Inferior parietal cortex (tissue), 1 donor: ENCODE data around the gene GMPR2.
"Not testable (repeated sequence)": the region's sequence is repeated elsewhere in the genome, so short reads cannot be mapped to it uniquely, and the experiment has no call there.

Source experiments
- DNase-seq: peaks from one replicate; pipeline ENCODE4 v3.0.0-alpha.2; 2016; ENCODE audit errors: extremely low spot score

GMPR2 gene

DNA sequence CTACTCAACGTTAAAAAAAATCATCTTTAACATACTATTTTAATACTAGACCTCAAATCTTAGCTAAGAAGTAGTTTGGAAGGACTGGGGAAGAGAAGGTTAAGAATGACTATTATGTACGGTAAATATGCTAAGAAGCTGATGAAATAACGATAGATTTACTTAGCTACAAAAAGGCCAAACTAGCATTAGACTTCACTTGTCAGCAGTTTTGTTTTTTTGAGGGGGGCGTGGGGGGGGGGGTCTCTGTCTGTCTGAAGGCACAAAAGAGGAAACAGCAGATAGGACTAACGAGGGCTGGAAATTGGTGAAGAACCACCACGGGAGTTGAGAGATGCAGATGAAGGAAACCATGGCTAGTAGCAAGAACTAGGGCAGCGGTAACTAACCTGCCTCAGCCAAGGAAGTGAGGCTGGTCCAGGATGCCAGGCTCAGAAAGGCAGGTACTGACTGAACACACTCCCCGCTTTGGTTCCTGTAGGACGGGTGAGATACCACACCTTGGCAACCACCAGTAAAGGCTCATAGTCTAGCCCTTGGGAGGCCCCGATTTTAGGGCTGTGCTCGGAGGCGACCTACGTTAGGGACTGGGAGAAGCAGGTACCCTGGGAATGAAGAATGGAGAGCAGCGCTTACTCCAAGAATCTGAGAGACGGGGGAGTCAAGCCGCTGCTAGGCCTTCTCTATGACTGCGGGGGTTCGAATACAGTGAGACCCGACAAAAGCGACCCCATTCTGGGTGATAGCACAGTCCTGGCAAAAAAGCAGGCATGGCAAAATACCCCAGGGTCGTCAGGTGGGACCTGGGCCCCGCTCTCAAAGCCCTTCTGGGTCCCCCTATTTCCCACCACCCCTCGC, 1.2 kb upstream of the GMPR2 start:
- peak; percentile 20 for DNase-seq

- peak; percentile 93 for DNase-seq
Measured at GRCh38 chr14:24232121-24232644, 546 bp upstream of the GMPR2 start, which contains the start of gene NEDD8. TSS of gene NEDD8 (minus strand) at chr14:24232367. CDS start at chr14:24232267, 100 bp downstream.

GRCh38 chr14:24233538-24233866, 773 bp downstream of the GMPR2 start:
- no peak for DNase-seq

- no peak for DNase-seq
Measured at GRCh38 chr14:24234095-24235005, 1.6 kb downstream of the GMPR2 start.

DNA sequence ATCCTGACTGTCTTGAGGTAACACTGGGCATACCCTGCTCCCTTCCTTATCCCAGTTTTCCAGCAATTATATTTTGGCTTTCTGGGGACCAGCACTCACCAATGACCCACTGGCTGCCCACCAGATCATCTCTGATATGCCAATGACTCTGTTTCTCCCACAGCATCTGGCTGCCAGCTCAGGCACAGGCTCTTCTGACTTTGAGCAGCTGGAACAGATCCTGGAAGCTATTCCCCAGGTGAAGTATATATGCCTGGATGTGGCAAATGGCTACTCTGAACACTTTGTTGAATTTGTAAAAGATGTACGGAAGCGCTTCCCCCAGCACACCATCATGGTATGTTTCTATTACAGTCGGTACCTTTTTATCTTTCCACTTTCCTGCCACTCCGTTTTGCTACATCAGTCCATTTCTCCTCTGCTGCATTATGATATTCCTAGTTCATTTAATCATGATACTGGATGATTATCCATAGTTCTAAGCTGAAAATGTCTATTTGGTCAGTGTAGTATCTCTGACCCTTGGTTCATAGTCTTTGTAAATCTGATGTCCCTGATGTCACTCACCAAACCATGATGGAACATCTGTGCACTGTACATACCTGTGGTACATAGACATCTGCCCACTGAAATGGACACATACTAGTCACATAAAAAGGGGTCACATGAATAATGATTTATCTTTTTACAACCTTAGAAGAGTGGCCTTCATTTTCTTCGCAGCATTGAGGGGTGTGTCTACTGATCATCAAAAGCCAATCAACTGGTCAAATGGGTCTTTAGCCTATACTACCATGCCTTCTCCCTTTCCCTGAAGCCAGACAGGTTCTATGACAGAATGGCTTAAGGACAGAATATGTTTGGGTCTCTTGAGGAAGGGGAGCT, 3.3 kb downstream of the GMPR2 start:
- no peak for DNase-seq

DNA sequence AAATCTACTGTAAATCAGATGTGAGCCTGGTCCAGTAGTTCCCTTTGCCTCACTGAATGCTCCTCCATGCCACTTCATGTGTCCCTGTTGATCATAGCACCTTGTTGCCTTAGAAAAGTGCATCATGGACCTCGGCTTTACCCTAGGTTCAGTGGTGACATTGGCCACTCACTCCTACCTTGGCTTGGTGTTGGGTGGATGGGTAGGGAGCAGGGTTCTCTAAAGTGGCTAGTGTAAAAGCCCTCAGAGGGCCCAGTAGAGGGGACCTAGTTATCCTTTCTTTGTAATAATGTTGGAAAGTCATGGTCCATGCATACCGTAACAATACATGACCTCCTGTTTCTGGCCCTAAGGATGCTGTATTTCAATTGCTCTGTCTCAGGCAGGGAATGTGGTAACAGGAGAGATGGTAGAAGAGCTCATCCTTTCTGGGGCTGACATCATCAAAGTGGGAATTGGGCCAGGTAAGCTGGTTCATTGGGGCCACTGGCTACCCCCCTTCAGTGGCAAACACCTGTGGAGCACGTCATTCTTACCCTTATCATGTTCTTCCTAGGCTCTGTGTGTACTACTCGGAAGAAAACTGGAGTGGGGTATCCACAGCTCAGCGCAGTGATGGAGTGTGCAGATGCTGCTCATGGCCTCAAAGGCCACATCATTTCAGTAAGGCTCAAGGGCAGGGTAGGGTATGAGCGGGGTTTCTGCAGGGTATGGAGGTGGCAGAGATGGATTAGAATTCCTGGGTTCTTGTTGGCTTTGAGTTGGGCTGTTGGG, 4.1 kb downstream of the GMPR2 start:
- DNase-seq, result no peak

GRCh38 chr14:24237463-24237955, 4.8 kb downstream of the GMPR2 start:
- DNase-seq, result no peak

- DNase-seq, result no peak
Measured at GRCh38 chr14:24238123-24238522, 5.4 kb downstream of the GMPR2 start.

DNA sequence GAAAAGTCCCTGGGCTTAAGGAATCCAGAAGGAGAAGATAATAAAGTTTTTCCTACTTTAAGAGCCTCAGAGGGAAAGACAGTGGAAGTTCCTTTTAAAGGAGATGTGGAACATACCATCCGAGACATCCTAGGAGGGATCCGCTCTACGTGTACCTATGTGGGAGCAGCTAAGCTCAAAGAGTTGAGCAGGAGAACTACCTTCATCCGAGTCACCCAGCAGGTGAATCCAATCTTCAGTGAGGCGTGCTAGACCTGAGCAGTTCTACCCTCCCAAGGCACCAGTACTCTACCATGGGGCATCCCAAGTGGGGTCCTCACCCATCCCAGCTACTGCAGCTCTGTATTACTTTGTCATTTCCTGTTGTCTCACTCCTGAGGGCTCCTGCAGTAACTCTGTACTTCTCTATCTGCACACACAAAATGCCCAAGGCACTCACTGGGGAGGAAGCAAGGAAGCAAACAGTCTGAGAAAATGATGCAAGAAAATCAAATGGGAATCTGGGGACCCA, 5.9 kb downstream of the GMPR2 start:
- DNase-seq, result no peak

GRCh38 chr14:24240110-24240918, 7.6 kb downstream of the GMPR2 start:
- DNase-seq, result no peak

GRCh38 chr14:24241829-24242443, 9.2 kb downstream of the GMPR2 start:
- no peak for DNase-seq

GRCh38 chr14:24243336-24243836, 10.7 kb downstream of the GMPR2 start:
- peak; percentile 5 for DNase-seq

DNA sequence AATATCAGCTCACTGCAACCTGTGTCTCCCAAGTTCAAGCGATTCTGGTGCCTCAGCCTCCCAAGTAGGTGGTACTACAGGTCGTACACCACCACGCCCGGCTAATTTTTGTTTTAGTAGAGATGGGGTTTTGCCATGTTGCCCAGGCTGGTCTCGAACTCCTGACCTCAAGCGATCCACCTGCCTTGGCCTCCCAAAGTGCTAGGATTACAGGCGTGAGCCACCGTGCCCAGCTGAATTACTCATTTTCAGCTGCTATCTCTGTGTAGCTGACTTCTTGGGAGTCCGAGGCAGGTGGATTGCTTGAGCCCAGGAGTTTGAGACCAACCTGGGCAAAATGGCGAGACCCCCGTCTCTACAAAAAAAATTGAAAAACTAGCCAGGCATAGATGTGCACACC, 12.6 kb downstream of the GMPR2 start:
- DNase-seq, result not testable (repeated sequence)

DNA sequence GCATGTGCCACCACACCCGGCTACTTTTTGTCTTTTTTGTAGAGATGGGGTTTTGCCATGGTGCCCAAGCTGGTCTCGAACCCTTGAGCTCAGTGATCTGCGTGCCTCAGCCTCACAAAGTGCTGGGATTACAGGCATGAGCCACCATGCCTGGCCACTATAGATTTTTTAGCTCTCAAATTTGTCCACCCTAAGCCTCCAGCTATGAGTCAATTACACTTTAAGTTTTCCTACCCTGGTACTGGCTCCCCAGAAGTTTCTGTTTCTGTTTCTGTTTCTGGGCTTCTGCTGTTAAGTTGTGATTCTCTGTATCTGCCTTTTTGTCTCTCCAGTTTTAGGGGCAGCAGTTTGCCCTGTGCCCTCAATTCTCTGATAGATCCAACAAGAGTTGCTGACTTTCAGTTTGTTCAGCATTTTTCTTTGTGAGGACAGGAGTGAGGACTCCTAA, 14.1 kb downstream of the GMPR2 start:
- DNase-seq, result no peak

DNA sequence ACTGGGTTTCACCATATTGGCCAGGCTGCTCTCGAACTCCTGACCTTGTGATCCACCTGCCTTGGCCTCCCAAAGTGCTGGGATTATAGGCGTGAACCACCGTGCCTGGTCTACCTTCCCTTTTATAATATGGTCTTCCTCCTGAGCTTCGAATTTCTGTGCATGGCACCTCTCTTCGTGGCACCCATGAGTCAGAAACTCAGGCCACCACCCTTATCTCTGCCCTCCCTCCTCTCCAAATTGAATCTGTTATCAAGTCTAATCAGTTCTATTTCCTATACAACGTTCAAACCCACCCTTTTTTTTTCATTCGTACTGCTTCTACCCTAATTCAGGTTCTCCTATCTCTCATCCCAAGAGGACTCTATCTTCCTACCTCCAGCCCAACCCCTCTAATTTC, 14.7 kb downstream of the GMPR2 start:
- DNase-seq, result no peak

DNA sequence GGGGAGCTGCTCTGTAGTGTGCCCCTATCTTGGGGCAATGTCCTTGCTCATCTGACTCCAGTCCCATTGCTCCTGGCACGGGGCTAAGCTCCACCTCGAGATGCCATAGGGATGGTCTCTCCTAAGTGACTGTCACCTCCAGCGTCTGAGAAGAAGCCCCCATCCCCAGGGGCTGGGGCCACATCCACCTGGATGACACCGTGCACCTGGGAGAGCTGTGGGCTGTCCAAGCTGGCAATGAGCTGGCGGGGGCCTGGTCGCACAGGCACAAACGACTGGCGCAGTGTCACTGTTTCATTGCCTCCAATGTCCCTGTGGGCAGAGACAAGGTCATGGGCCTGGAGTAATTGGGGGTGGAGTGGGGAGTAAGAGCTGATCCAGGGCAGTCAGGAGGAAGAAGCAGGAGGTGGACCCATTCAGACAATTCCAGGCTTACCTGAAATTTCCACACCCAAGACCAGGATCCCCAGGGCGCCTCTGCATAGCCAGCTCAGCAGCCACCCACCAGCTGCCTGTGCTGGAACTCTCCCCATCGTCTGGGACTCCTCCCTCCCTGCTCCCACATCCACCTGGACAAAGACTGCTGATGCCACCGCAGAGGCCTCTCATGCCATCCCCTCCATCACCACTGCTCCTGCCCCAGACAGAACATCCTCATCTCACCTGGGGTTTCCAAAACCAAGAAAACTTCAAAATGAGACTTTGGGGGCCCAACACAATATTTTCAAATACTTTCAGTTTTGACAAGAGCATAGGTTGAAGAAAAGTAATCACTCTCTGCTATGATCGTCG, 16.7 kb downstream of the GMPR2 start:
- DNase-seq, result no peak

- DNase-seq, result no peak
Measured at GRCh38 chr14:24250354-24250753, 17.6 kb downstream of the GMPR2 start.

GRCh38 chr14:24251880-24252288, 19.2 kb downstream of the GMPR2 start:
- no peak for DNase-seq
